ENCODE measurements around the gene MARK3. TPM values are rescaled to one million over a fixed set of nuclear protein-coding genes. Genes with fewer than 3 reads are reported as not detected.

The MARK3 gene
- total RNA-seq, 4 donors from 2014 or later, result 109 to 143 (median 125) TPM

- Histone ChIP-seq H3K27me3 (no peaks in the 10 kb centered on the region), H3K9me3 (no peaks in the 10 kb centered on the region), H3K36me3 (peaks cover 0 to 90% (median 0%) of the 10 kb centered on the region in 3 donors), H3K4me3 (no peak overlapping the region), H3K4me1 (no peaks in the 10 kb centered on the region), H3K27ac (no peak overlapping the region)
- no peak for TF ChIP-seq EP300 (IDR thresholded peaks at IDR 0.05)
- no peak for TF ChIP-seq POLR2A (IDR thresholded peaks at IDR 0.05)
- no peak for TF ChIP-seq CTCF (IDR thresholded peaks at IDR 0.05)
- DNase-seq (ENCODE audit: low spot score in 2 of 2), result no peak
- WGBS, 2 donors, result 77 to 80% methylated on average over 3 of the region's 3 CpGs
Measured at GRCh38 chr14:103480595-103480994, 95.4 kb downstream of the MARK3 start.

GRCh38 chr14:103483600-103483999, 98.4 kb downstream of the MARK3 start:
- no peak overlapping the region for H3K27ac ChIP-seq
- WGBS, 2 donors, result 53 to 63% methylated on average over 5 of the region's 5 CpGs

GRCh38 chr14:103485504-103485903, 100.3 kb downstream of the MARK3 start:
- Histone ChIP-seq H3K4me3 (no peak overlapping the region), H3K9me3 (no peaks in the 10 kb centered on the region), H3K4me1 (no peaks in the 10 kb centered on the region), H3K36me3 (peaks cover 0 to 77% (median 4%) of the 10 kb centered on the region in 3 donors), H3K27me3 (no peaks in the 10 kb centered on the region), H3K27ac (no peak overlapping the region)
- DNase-seq (ENCODE audit: low spot score in 2 of 2), result no peak
- no peak for TF ChIP-seq EP300 (IDR thresholded peaks at IDR 0.05)
- TF ChIP-seq CTCF (IDR thresholded peaks at IDR 0.05), result no peak
- no peak for TF ChIP-seq POLR2A (IDR thresholded peaks at IDR 0.05)
- WGBS, 2 donors, result 94% methylated on average over 2 of the region's 2 CpGs

More at GRCh38 chr14:103483600-103483999, 98.4 kb downstream of the MARK3 start:
- Histone ChIP-seq H3K27me3 (no peaks in the 10 kb centered on the region), H3K9me3 (no peaks in the 10 kb centered on the region), H3K36me3 (peaks cover 0 to 76% (median 4%) of the 10 kb centered on the region in 3 donors), H3K4me3 (no peak overlapping the region), H3K4me1 (no peaks in the 10 kb centered on the region)
- no peak for DNase-seq (ENCODE audit: low spot score in 2 of 2)
- no peak for TF ChIP-seq CTCF (IDR thresholded peaks at IDR 0.05)
- TF ChIP-seq EP300 (IDR thresholded peaks at IDR 0.05), result no peak
- TF ChIP-seq POLR2A (IDR thresholded peaks at IDR 0.05), result no peak

- no peak for DNase-seq (ENCODE audit: low spot score in 2 of 2)
- Histone ChIP-seq H3K9me3 (no peaks in the 10 kb centered on the region), H3K27ac (no peak overlapping the region), H3K4me3 (no peak overlapping the region), H3K36me3 (peaks cover 0 to 79% (median 4%) of the 10 kb centered on the region in 3 donors), H3K27me3 (no peaks in the 10 kb centered on the region), H3K4me1 (no peaks in the 10 kb centered on the region)
- TF ChIP-seq CTCF (IDR thresholded peaks at IDR 0.05) (no peak), POLR2A (IDR thresholded peaks at IDR 0.05) (no peak), EP300 (IDR thresholded peaks at IDR 0.05) (no peak)
- WGBS, 2 donors, result 63 to 78% methylated on average over 6 of the region's 6 CpGs
Measured at GRCh38 chr14:103488071-103488470, 102.9 kb downstream of the MARK3 start.

- TF ChIP-seq POLR2A (IDR thresholded peaks at IDR 0.05) (no peak), CTCF (IDR thresholded peaks at IDR 0.05) (no peak), EP300 (IDR thresholded peaks at IDR 0.05) (no peak)
- no peak for DNase-seq (ENCODE audit: low spot score in 2 of 2)
- H3K4me1 ChIP-seq, result no peaks in the 10 kb centered on the region
- 69 to 80% methylated on average over 2 of the region's 2 CpGs for WGBS, 2 donors
- H3K4me3 ChIP-seq, result no peak overlapping the region
- peaks cover 0 to 78% (median 4%) of the 10 kb centered on the region in 3 donors for H3K36me3 ChIP-seq
- no peak overlapping the region for H3K27ac ChIP-seq
- H3K27me3 ChIP-seq, result no peaks in the 10 kb centered on the region
- H3K9me3 ChIP-seq, result no peaks in the 10 kb centered on the region
Measured at GRCh38 chr14:103488960-103489359, 103.7 kb downstream of the MARK3 start.
